Hair follicle dermal papilla cell (primary cell): ENCODE measurements around the gene CRAT. TPM values are rescaled to one million over a fixed set of nuclear protein-coding genes. Genes with fewer than 3 reads are reported as not detected.

Experiments
- total RNA-seq: library from RNA; depleted of rRNA; stranded (reverse); fragments of >200 nt; gene quantifications from 2 replicates; pipeline ENCODE4 v1.2.3, GENCODE V29; 2012

Gene CRAT
- 78.2 and 88.6 TPM in 2 replicates for total RNA-seq

GRCh38 chr9:129110740-129111527 is at the start of gene CRAT, which contains the start of gene PTPA:
CRAT (minus strand) TSS chr9:129110793; CDS start chr9:129110509, 284 bp downstream.
PTPA (plus strand) TSS chr9:129111415; CDS start chr9:129111601, 186 bp downstream.

GRCh38 chr9:129080601-129081387 is 29.8 kb downstream of the CRAT start, which contains the start of gene DOLPP1:
DOLPP1 (plus strand) TSS chr9:129081111; CDS start chr9:129081132, 21 bp downstream.

Other genes with a start within 250 kb of the CRAT start
- gene KYAT1, start 228.8 kb downstream of the CRAT start, total RNA-seq = 5.2 and 6.9 TPM in 2 replicates
- gene LRRC8A, start 228.7 kb downstream of the CRAT start, total RNA-seq = 49.5 and 49.7 TPM in 2 replicates
- 8.8 and 17.7 TPM in 2 replicates for gene PHYHD1, start 189.8 kb downstream of the CRAT start, total RNA-seq
- 31.8 and 32.5 TPM in 2 replicates for gene DOLK, start 163.2 kb downstream of the CRAT start, total RNA-seq
- 37.5 and 42.6 TPM in 2 replicates for gene NUP188, start 163.1 kb downstream of the CRAT start, total RNA-seq
- gene SH3GLB2, start 82.5 kb downstream of the CRAT start, total RNA-seq = 49.8 and 65.8 TPM in 2 replicates
- gene MIGA2, start 74.2 kb downstream of the CRAT start, total RNA-seq = 24.2 and 29.0 TPM in 2 replicates
- 10.1 and 11.3 TPM in 2 replicates for gene DOLPP1, start 29.7 kb downstream of the CRAT start, total RNA-seq
- gene PTPA, start 622 bp upstream of the CRAT start, total RNA-seq = 92.5 and 93.4 TPM in 2 replicates
- gene IER5L, start 67.5 kb upstream of the CRAT start, total RNA-seq = 60.8 and 76.7 TPM in 2 replicates